Measurements from ENCODE around the gene FAM13C. TPM values are rescaled to one million over a fixed set of nuclear protein-coding genes. Genes with fewer than 3 reads are reported as not detected.

Gene FAM13C
- polyA plus RNA-seq, 1 of the 3 experiments (the other 2 are of a cell fraction): 7.6 TPM

- no peak overlapping the region for H3K9ac ChIP-seq
- TF ChIP-seq ZBTB33 (IDR thresholded peaks at IDR 0.05; ENCODE audit: borderline replicate concordance, low read depth): no peak
- CTCF ChIA-PET: no interaction called here
- H3K36me3 ChIP-seq (replicated peaks in 1 of 2; ENCODE audit: control insufficient read depth in 1 of 2, insufficient read depth in 2 of 2, low read length in 1 of 2): peaks cover 0 to 11% of the 10 kb centered on the region in 2 experiments
- no peaks in the 10 kb centered on the region for H3K4me1 ChIP-seq (ENCODE audit: control insufficient read depth in 1 of 2, insufficient read depth in 2 of 2, low read depth in 1 of 2, low read length in 1 of 2)
- no peaks in the 10 kb centered on the region for H3K9me2 ChIP-seq
- H3K4me2 ChIP-seq: no peak overlapping the region
- H3K9me3 ChIP-seq: no peaks in the 10 kb centered on the region
- no peak overlapping the region for H2AFZ ChIP-seq (ENCODE audit: low read depth)
- no peaks in the 10 kb centered on the region for H4K20me1 ChIP-seq (ENCODE audit: insufficient read depth)
- no peaks in the 10 kb centered on the region for H3K27me3 ChIP-seq (ENCODE audit: insufficient read depth)
- H3F3A ChIP-seq (replicated peaks; ENCODE audit: insufficient read depth): no peaks in the 10 kb centered on the region
- H3K27ac ChIP-seq (ENCODE audit: low read depth in 2 of 2, low read length in 1 of 2): no peak overlapping the region
- no peak for DNase-seq
- POLR2A ChIA-PET: no interaction called here
- H3K79me2 ChIP-seq (ENCODE audit: insufficient read depth): no peaks in the 10 kb centered on the region
- no peak overlapping the region for H3K4me3 ChIP-seq (ENCODE audit: low read depth in 2 of 2, low read length in 1 of 2)
Measured at GRCh38 chr10:59311025-59311424, 51.3 kb downstream of the FAM13C start.

- Histone ChIP-seq H3K36me3 (replicated peaks in 1 of 2; ENCODE audit: control insufficient read depth in 1 of 2, insufficient read depth in 2 of 2, low read length in 1 of 2) (peaks cover 0 to 12% of the 10 kb centered on the region in 2 experiments), H3K4me1 (ENCODE audit: control insufficient read depth in 1 of 2, insufficient read depth in 2 of 2, low read depth in 1 of 2, low read length in 1 of 2) (no peaks in the 10 kb centered on the region), H3K27ac (ENCODE audit: low read depth in 2 of 2, low read length in 1 of 2) (no peak overlapping the region), H3K4me3 (ENCODE audit: low read depth in 2 of 2, low read length in 1 of 2) (no peak overlapping the region), H3K4me2 (no peak overlapping the region), H4K20me1 (ENCODE audit: insufficient read depth) (no peaks in the 10 kb centered on the region), H3K9me3 (no peaks in the 10 kb centered on the region), H2AFZ (ENCODE audit: low read depth) (no peak overlapping the region), H3F3A (replicated peaks; ENCODE audit: insufficient read depth) (no peaks in the 10 kb centered on the region), H3K9me2 (no peaks in the 10 kb centered on the region), H3K9ac (no peak overlapping the region), H3K79me2 (ENCODE audit: insufficient read depth) (no peaks in the 10 kb centered on the region), H3K27me3 (ENCODE audit: insufficient read depth) (no peaks in the 10 kb centered on the region)
- ChIA-PET POLR2A (no interaction called here), CTCF (no interaction called here)
- TF ChIP-seq TEAD4 (IDR thresholded peaks at IDR 0.05; ENCODE audit: borderline replicate concordance, insufficient read depth) (no peak), NFIC (IDR thresholded peaks at IDR 0.05; ENCODE audit: borderline replicate concordance) (no peak), RXRA (IDR thresholded peaks at IDR 0.05; ENCODE audit: borderline replicate concordance, low read depth) (no peak), FOXM1 (IDR thresholded peaks at IDR 0.05; ENCODE audit: low read depth) (no peak), EZH2phosphoT487 (IDR thresholded peaks at IDR 0.05; ENCODE audit: borderline replicate concordance, low read depth) (no peak), USF1 (IDR thresholded peaks at IDR 0.05; ENCODE audit: borderline replicate concordance, low read depth) (no peak), MAX (IDR thresholded peaks at IDR 0.05; ENCODE audit: low read depth) (no peak), GATA2 (CRISPR knock-in tag; IDR thresholded peaks at IDR 0.05) (no peak), CHD2 (IDR thresholded peaks at IDR 0.05; ENCODE audit: low read length, partially characterized antibody) (no peak), CTCF (IDR thresholded peaks at IDR 0.05) (no peak), FOSL2 (IDR thresholded peaks at IDR 0.05; ENCODE audit: borderline replicate concordance, low read depth) (no peak), GABPA (IDR thresholded peaks at IDR 0.05; ENCODE audit: low read depth) (no peak), TAF1 (IDR thresholded peaks at IDR 0.05; ENCODE audit: borderline replicate concordance, low read depth, low read length) (no peak), MEF2A (IDR thresholded peaks at IDR 0.05; ENCODE audit: borderline replicate concordance, low read depth) (no peak), POLR2AphosphoS5 (IDR thresholded peaks at IDR 0.05; ENCODE audit: low read depth, low read length) (no peak)
- 75% methylated on average over 3 of the region's 3 CpGs for WGBS (ENCODE audit: low lambda C conversion rate)
- DNase-seq: no peak
Measured at GRCh38 chr10:59310324-59310914, 51.9 kb downstream of the FAM13C start.
